HepG2 (cell line): Measurements from ENCODE around the gene EEF2. TPM values are rescaled to one million over a fixed set of nuclear protein-coding genes. Genes with fewer than 3 reads are reported as not detected.

ENCODE experiments used
- ATAC-seq: fragments of 200-7000 bp; cut with Tn5 transposase; 3 replicates; pipeline ENCODE4 v1.9.1; 2020; ENCODE audit warnings: mild to moderate bottlenecking, moderate library complexity
- BruUV-seq: library from RNA; stranded (reverse); fragments of 400-500 nt; replicated peaks from 2 replicates; lab custom pipeline; 2021; lab: Mats Ljungman, UMichigan
- CTCF ChIA-PET: fragments of 300-600 bp; formaldehyde crosslinking; extraction: SDS; loops from one replicate; lab custom pipeline; 2021; ENCODE audit warnings: low total read pairs, inconsistent platforms, low intra/inter-chr PET ratio; lab: Yijun Ruan, JAX
- POLR2A ChIA-PET: fragments of 350-600 bp; sonication (Branson Sonifier 250); formaldehyde crosslinking; loops from one replicate; lab custom pipeline; 2020; ENCODE audit warnings: antibody characterized with exemption, inconsistent platforms; lab: Yijun Ruan, JAX
- DNase-seq: peaks from one replicate; pipeline ENCODE4 v3.0.0-alpha.2; 2015; ENCODE audit warnings: low spot score
- FAIRE-seq: peaks from 3 replicates; lab custom pipeline; 2011; peaks lifted over from hg19 to GRCh38; lab: Jason Lieb, UNC
- H2AFZ ChIP-seq: one replicate; pipeline ENCODE4 v1.6.1; 2011; ENCODE audit warnings: low read length, inconsistent platforms
- H3K27ac ChIP-seq: fragments of 300-600 bp; 3 replicates; pipeline ENCODE4 v1.8.0; 2011; ENCODE audit warnings: mixed run types, mild to moderate bottlenecking, mixed read lengths, low read length, inconsistent platforms; ENCODE audit not compliant: insufficient read depth; ENCODE audit errors: extremely low read length
- H3K27me3 ChIP-seq, 2 experiments: fragments of 200-600 bp in 1 of 2; 2 replicates in 1 of 2; 3 replicates in 1 of 2; pipeline versions ENCODE4 v1.6.0 to v1.8.0; 2011; ENCODE audit warnings: low read length in 2 of 2, mild to moderate bottlenecking in 2 of 2, moderate library complexity in 2 of 2, inconsistent platforms in 1 of 2; ENCODE audit not compliant: insufficient read depth in 2 of 2, control insufficient read depth in 1 of 2
- H3K36me3 ChIP-seq, 2 experiments: fragments of 200-600 bp in 1 of 2; replicated peaks in 1 of 2; 2 replicates in 1 of 2; 3 replicates in 1 of 2; pipeline versions ENCODE4 v1.5.1 to v1.8.0; 2011; ENCODE audit warnings: low read length in 2 of 2, inconsistent platforms in 1 of 2; ENCODE audit not compliant: insufficient read depth in 2 of 2, control insufficient read depth in 1 of 2
- H3K4me1 ChIP-seq: 2 replicates; pipeline ENCODE4 v1.5.1; 2012; ENCODE audit warnings: low read length, inconsistent platforms; ENCODE audit not compliant: insufficient read depth
- H3K4me2 ChIP-seq: 2 replicates; pipeline ENCODE4 v1.6.0; 2011; ENCODE audit warnings: low read depth, low read length, inconsistent platforms
- H3K4me3 ChIP-seq, 3 experiments: fragments of 200-600 bp in 1 of 3; sonication (generic), shearing (Covaris generic) in 1 of 3; replicated peaks in 1 of 3; 2 replicates each; pipeline ENCODE4 v1.5.1; 2011 to 2016; ENCODE audit warnings: low read length in 3 of 3, inconsistent platforms in 2 of 3, low read depth in 2 of 3, mild to moderate bottlenecking in 2 of 3, control low read depth in 1 of 3, mixed read lengths in 1 of 3; ENCODE audit not compliant: insufficient read depth in 1 of 3
- H3K79me2 ChIP-seq: one replicate; pipeline ENCODE4 v1.6.1; 2011; ENCODE audit warnings: low read length, inconsistent platforms; ENCODE audit not compliant: insufficient read depth
- H3K9ac ChIP-seq: 2 replicates; pipeline ENCODE4 v1.6.0; 2011; ENCODE audit warnings: mild to moderate bottlenecking, low read depth, low read length, inconsistent platforms; ENCODE audit not compliant: insufficient read depth
- H3K9me3 ChIP-seq: 2 replicates; pipeline ENCODE4 v1.5.1; 2012; ENCODE audit warnings: mild to moderate bottlenecking, low read length
- H4K20me1 ChIP-seq: 2 replicates; pipeline ENCODE4 v1.6.0; 2011; ENCODE audit warnings: inconsistent platforms, mild to moderate bottlenecking, low read length, moderate library complexity; ENCODE audit not compliant: insufficient read depth
- DNMT3B ChIP-seq: conservative IDR thresholded peaks from 2 replicates; pipeline ENCODE4 v1.6.1; 2016; ENCODE audit warnings: missing biosample characterization, control low read depth
- ETS1 ChIP-seq: sonication (generic); formaldehyde crosslinking; IDR thresholded peaks from 2 replicates; pipeline ENCODE4 v1.4.0; 2020; ENCODE audit warnings: missing genetic modification reagents
- FOXK2 ChIP-seq: fragments of 450-650 bp; IDR thresholded peaks from 2 replicates; pipeline ENCODE4 v1.6.1; 2016
- HDAC2 ChIP-seq: sonication (generic); formaldehyde crosslinking; IDR thresholded peaks from 2 replicates; pipeline ENCODE4 v1.4.0; 2020; ENCODE audit warnings: missing genetic modification reagents
- HNF4A ChIP-seq: sonication (generic); formaldehyde crosslinking; IDR thresholded peaks from 2 replicates; pipeline ENCODE4 v1.4.0; 2020; ENCODE audit warnings: missing genetic modification reagents
- HOXA5 ChIP-seq: sonication (generic); formaldehyde crosslinking; IDR thresholded peaks from 2 replicates; pipeline ENCODE4 v1.4.0; 2020; ENCODE audit warnings: missing genetic modification reagents
- MXD1 ChIP-seq: sonication (generic); formaldehyde crosslinking; IDR thresholded peaks from 2 replicates; pipeline ENCODE4 v1.4.0; 2020; ENCODE audit warnings: mild to moderate bottlenecking, missing genetic modification reagents
- NCOR1 ChIP-seq: fragments of 200-600 bp; sonication (generic); IDR thresholded peaks from 2 replicates; pipeline ENCODE4 v1.7.0; 2017; ENCODE audit warnings: antibody characterized with exemption, low read length, borderline replicate concordance
- SMC3 ChIP-seq: IDR thresholded peaks from 2 replicates; pipeline ENCODE4 v1.6.1; 2011; ENCODE audit warnings: low read length, improper control_type of control experiment
- TP53 ChIP-seq: sonication (generic); formaldehyde crosslinking; conservative IDR thresholded peaks from 2 replicates; pipeline ENCODE4 v1.4.0; 2020; ENCODE audit warnings: missing genetic modification reagents
- ZNF121 ChIP-seq: sonication (generic); formaldehyde crosslinking; IDR thresholded peaks from 2 replicates; pipeline ENCODE4 v1.5.0; 2020; ENCODE audit warnings: mild to moderate bottlenecking, missing genetic modification reagents
- ZNF318 ChIP-seq: sonication (generic); formaldehyde crosslinking; IDR thresholded peaks from 2 replicates; pipeline ENCODE4 v1.4.0; 2020; ENCODE audit warnings: mild to moderate bottlenecking, missing genetic modification reagents
- ZNF446 ChIP-seq: sonication (generic); formaldehyde crosslinking; IDR thresholded peaks from 2 replicates; pipeline ENCODE4 v1.5.0; 2020; ENCODE audit warnings: mild to moderate bottlenecking, missing genetic modification reagents
- ZNF709 ChIP-seq: sonication (generic); formaldehyde crosslinking; IDR thresholded peaks from 2 replicates; pipeline ENCODE4 v1.5.0; 2020; ENCODE audit warnings: mild to moderate bottlenecking, missing genetic modification reagents
- WGBS: methylation state at CpG from one replicate; pipeline ENCODE4 v1.1.6; 2017; ENCODE audit warnings: low lambda C conversion rate; 5-methylcytosine and 5-hydroxymethylcytosine counted together
- in situ Hi-C: cut with HindIII; loops from 2 replicates; pipeline ENCODE4 v1.10.0; 2017; ENCODE audit warnings: low pct_unique_long_range_greater_than_20kb; ENCODE audit not compliant: extremely low pct_ligation_motif_present
- intact Hi-C: fragments of 100-400 bp; cut with micrococcal nuclease; formaldehyde crosslinking; loops from one replicate; pipeline ENCODE4 v1.10.0; 2022; ENCODE audit not compliant: unreplicated experiment
- polyA plus RNA-seq, 8 experiments: library from polyadenylated mRNA; depleted of rRNA in 3 of 8; stranded (reverse) in 7 of 8; unstranded in 1 of 8; fragments of >200 nt; fragmentation: Illumina TruSeq in 4 of 8; extraction: Trizol in 4 of 8; gene quantifications; 2 replicates each; pipeline versions ENCODE4 v1.2.1 to v1.2.3, GENCODE V29; 2011 to 2016; ENCODE audit warnings: low read depth in 4 of 8, missing spikeins in 1 of 8, mixed read lengths in 1 of 8; ENCODE audit not compliant: insufficient read depth in 1 of 8
- total RNA-seq, 5 experiments: library from RNA; depleted of rRNA; stranded (reverse); fragments of >200 nt; fragmentation: Illumina TruSeq; extraction: Trizol; gene quantifications; 2 replicates each; pipeline ENCODE4 v1.2.3, GENCODE V29; 2016; ENCODE audit warnings: low read depth in 1 of 5

The EEF2 gene
- total and polyA plus RNA-seq, 2 of the 13 experiments (the other 11 are each of a cell fraction or from before 2014, with no cell fraction given) = 1,441 to 1,777 TPM

- Histone ChIP-seq H3K9ac (peak overlapping the region; percentile 52), H3K79me2 (peaks cover 38% of the 10 kb centered on the region), H2AFZ (peak overlapping the region; percentile 82), H3K9me3 (no peaks in the 10 kb centered on the region), H3K27me3 (no peaks in the 10 kb centered on the region; a peak in 1 of 5 replicates), H3K27ac (peak overlapping the region; percentile 63), H3K4me3 (peak overlapping the region; percentile 56 to 100 (median 95)), H3K4me1 (peaks cover 48% of the 10 kb centered on the region), H3K4me2 (peak overlapping the region; percentile 89), H3K36me3 (peaks cover 28 to 33% of the 10 kb centered on the region in 2 experiments), H4K20me1 (peaks cover 38% of the 10 kb centered on the region)
- CTCF ChIA-PET = interaction anchor here (0.7 to 1.3 kb wide), 2 partner anchors 153 to 218 kb away, joined by 3 to 6 read pairs; no protein-coding TSS in a partner anchor
- 0 out of 3 replicates have a peak, but pooled peaks have one; percentile 12 for ATAC-seq
- POLR2A ChIA-PET = interaction anchor here (1.6 to 1.8 kb wide), 2 partner anchors 10 to 224 kb away, joined by 8 to 15 read pairs; partner anchors contain the start of gene MRPL54
- FAIRE-seq = no peak
- intact Hi-C loops (loop anchor here (1.0 kb wide), 1 partner anchor 218 kb away; no protein-coding TSS in a partner anchor), in situ Hi-C loops (loop anchor here (5.0 kb wide), 1 partner anchor 216 kb away; no protein-coding TSS in a partner anchor)
- WGBS = 2% methylated on average over 21 of the region's 21 CpGs
- no TSS peak for BruUV-seq
- peak; percentile 72 for DNase-seq
- TF ChIP-seq NCOR1 (0 out of 2 replicates have a peak, but pooled peaks have one; percentile 15), ZNF318 (CRISPR knock-in tag) (no peak), FOXK2 (no peak), ZNF446 (CRISPR knock-in tag) (no peak), HOXA5 (CRISPR knock-in tag) (0 out of 2 replicates have a peak, but pooled peaks have one; percentile 43), ZNF709 (CRISPR knock-in tag) (no peak), MXD1 (CRISPR knock-in tag) (no peak), ZNF121 (CRISPR knock-in tag) (no peak), DNMT3B (CRISPR knock-in tag) (no peak), TP53 (CRISPR knock-in tag) (no peak), ETS1 (CRISPR knock-in tag) (no peak), HDAC2 (CRISPR knock-in tag) (no peak), HNF4A (CRISPR knock-in tag) (peak; percentile 16; the same call in 1 of the 2 replicates), SMC3 (peak; percentile 33; the same call in 1 of the 2 replicates)
Observed at GRCh38 chr19:3986260-3987041, 1.2 kb upstream of the EEF2 start.
